Osteocyte (in vitro differentiated cells): ENCODE measurements around the gene FGF22. TPM values are rescaled to one million over a fixed set of nuclear protein-coding genes. Genes with fewer than 3 reads are reported as not detected.
A peak's percentile ranks its signal among the peaks of the same experiment; 100 is the strongest.

ENCODE experiments used
- DNase-seq: peaks from one replicate; pipeline ENCODE4 v3.0.0; 2021; ENCODE audit warnings: mixed read lengths; ENCODE audit not compliant: unreplicated experiment; ENCODE audit errors: extremely low spot score
- H3K27ac Mint-ChIP-seq: one replicate; pipeline ENCODE4 v1.8.0; 2021; ENCODE audit warnings: mild to moderate bottlenecking, mixed read lengths; ENCODE audit not compliant: unreplicated experiment
- H3K27me3 Mint-ChIP-seq: one replicate; pipeline ENCODE4 v1.8.0; 2021; ENCODE audit warnings: mixed read lengths; ENCODE audit not compliant: unreplicated experiment
- H3K36me3 Mint-ChIP-seq: one replicate; pipeline ENCODE4 v1.8.0; 2021; ENCODE audit warnings: mixed read lengths; ENCODE audit not compliant: unreplicated experiment
- H3K4me1 Mint-ChIP-seq: one replicate; pipeline ENCODE4 v1.8.0; 2021; ENCODE audit warnings: mixed read lengths; ENCODE audit not compliant: unreplicated experiment
- H3K4me3 Mint-ChIP-seq: one replicate; pipeline ENCODE4 v1.8.0; 2021; ENCODE audit warnings: mild to moderate bottlenecking, moderate library complexity, mixed read lengths; ENCODE audit not compliant: unreplicated experiment
- H3K9me3 Mint-ChIP-seq: one replicate; pipeline ENCODE4 v1.8.0; 2021; ENCODE audit warnings: mixed read lengths; ENCODE audit not compliant: unreplicated experiment
- total RNA-seq: library from RNA; stranded (reverse); gene quantifications from 2 replicates; pipeline ENCODE4 v1.2.1, GENCODE V29; 2021
- TF ChIP-seq, protein P1 (sequence below): fragments of 200-600 bp; sonication (generic); IDR thresholded peaks from 2 replicates; pipeline ENCODE4 v1.5.0; 2021; ENCODE audit warnings: antibody characterized with exemption, mild to moderate bottlenecking, moderate library complexity

The FGF22 gene
- total RNA-seq, 1 donor from 2014 or later = 0.81 TPM

DNA sequence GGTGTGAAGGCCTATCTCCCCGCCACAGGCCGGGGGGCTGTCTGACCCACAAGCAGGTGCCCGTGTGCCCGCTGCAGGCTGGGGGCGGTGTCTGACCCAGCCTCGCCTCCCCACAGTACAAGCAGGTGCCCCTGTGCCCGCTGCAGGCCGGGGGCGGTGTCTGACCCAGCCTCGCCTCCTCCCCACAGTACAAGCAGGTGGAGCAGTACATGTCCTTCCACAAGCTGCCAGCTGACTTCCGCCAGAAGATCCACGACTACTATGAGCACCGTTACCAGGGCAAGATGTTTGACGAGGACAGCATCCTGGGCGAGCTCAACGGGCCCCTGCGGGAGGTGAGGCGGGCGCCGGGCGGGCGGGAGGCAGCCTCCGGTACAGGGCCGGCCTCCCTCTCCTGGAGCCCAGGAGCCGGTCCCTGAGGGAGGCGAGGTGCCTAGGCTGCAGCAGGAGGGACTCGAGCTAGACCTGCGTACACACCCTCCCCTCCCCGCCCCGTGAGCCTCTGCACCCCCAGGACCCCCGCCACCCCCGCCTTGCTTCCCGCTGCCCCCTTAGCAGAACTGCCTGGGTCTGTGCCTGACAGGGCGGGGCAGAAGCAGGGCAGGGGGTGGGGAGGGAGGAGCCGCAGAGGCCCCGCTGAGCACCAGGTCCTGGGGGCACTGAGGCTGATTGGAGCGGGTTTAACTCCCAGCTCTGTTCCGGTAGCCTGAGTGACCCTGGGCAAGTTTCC lies 29.4 kb upstream of the FGF22 start:
- peak overlapping the region; percentile 88 for H3K27ac Mint-ChIP-seq
- peaks cover 31% of the 10 kb centered on the region for H3K4me1 Mint-ChIP-seq
- no peaks in the 10 kb centered on the region for H3K27me3 Mint-ChIP-seq
- H3K9me3 Mint-ChIP-seq = no peaks in the 10 kb centered on the region
- DNase-seq = no peak
- H3K36me3 Mint-ChIP-seq = peaks cover 12% of the 10 kb centered on the region
- TF ChIP-seq, protein P1, sequence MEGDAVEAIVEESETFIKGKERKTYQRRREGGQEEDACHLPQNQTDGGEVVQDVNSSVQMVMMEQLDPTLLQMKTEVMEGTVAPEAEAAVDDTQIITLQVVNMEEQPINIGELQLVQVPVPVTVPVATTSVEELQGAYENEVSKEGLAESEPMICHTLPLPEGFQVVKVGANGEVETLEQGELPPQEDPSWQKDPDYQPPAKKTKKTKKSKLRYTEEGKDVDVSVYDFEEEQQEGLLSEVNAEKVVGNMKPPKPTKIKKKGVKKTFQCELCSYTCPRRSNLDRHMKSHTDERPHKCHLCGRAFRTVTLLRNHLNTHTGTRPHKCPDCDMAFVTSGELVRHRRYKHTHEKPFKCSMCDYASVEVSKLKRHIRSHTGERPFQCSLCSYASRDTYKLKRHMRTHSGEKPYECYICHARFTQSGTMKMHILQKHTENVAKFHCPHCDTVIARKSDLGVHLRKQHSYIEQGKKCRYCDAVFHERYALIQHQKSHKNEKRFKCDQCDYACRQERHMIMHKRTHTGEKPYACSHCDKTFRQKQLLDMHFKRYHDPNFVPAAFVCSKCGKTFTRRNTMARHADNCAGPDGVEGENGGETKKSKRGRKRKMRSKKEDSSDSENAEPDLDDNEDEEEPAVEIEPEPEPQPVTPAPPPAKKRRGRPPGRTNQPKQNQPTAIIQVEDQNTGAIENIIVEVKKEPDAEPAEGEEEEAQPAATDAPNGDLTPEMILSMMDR = no peak
- no peak overlapping the region for H3K4me3 Mint-ChIP-seq

DNA sequence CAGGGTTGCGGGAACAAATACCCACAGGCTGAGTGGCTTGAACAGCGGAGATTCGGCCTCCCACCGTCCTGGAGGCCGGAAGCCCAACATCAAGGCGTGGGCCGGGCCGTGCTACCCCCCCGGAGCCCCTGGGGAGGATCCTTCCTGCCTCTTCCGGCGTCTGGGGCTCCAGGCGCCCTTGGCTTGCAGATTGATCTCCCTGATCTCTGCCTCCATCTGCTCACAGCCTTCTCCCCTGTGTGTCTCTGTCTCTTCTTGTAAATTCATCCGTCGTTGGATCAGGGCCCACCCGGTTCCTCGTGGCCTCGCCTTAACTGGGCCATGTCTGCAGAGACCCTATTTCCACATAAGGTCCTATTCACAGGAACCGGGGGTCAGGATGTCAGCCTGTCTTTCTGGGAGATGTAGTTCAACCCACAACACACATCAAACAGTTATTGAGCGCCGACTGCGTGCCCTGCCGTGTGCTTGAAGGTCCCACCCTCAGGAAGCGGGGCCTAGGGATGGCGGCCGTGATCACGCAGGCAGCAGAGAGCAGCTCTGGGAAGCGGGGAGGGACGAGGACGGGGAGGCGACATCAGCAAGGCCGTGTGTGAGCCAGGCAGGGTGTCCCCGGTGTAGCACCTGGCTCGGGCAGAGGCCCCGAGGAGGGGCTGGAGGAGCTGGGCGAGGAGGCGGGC lies 28.7 kb upstream of the FGF22 start:
- H3K4me1 Mint-ChIP-seq = peaks cover 31% of the 10 kb centered on the region
- no peaks in the 10 kb centered on the region for H3K9me3 Mint-ChIP-seq
- DNase-seq = peak; percentile 93
- peak overlapping the region; percentile 88 for H3K27ac Mint-ChIP-seq
- no peak overlapping the region for H3K4me3 Mint-ChIP-seq
- peaks cover 15% of the 10 kb centered on the region for H3K36me3 Mint-ChIP-seq
- TF ChIP-seq, protein P1 = no peak
- no peaks in the 10 kb centered on the region for H3K27me3 Mint-ChIP-seq

DNA sequence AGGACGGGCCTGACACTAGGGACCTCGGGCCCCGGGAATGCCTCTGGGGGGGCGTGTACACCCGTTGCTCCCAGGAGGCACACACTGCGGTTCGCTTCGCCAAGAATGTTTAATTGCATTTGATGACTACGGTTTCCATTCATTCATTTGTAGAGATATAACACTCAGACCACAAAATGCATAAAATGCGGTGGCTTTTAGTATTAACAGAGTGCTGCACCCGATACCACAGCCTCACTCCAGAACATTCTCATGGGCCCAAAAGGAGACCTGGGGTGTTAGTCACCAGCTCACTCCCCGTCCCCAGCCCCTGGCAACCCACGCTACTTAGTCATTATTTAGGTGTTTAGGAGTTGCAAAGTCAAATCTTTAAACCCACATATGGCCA lies 28.2 kb upstream of the FGF22 start:
- H3K4me3 Mint-ChIP-seq = no peak overlapping the region
- no peaks in the 10 kb centered on the region for H3K27me3 Mint-ChIP-seq
- TF ChIP-seq, protein P1 = no peak
- no peak for DNase-seq
- H3K27ac Mint-ChIP-seq = peak overlapping the region; percentile 88
- H3K36me3 Mint-ChIP-seq = peaks cover 15% of the 10 kb centered on the region
- H3K4me1 Mint-ChIP-seq = peaks cover 31% of the 10 kb centered on the region
- H3K9me3 Mint-ChIP-seq = no peaks in the 10 kb centered on the region

GRCh38 chr19:612941-613340 lies 26.7 kb upstream of the FGF22 start:
- no peak overlapping the region for H3K27ac Mint-ChIP-seq
- H3K9me3 Mint-ChIP-seq = no peaks in the 10 kb centered on the region
- no peak for DNase-seq
- H3K4me1 Mint-ChIP-seq = peaks cover 29% of the 10 kb centered on the region
- H3K27me3 Mint-ChIP-seq = no peaks in the 10 kb centered on the region
- H3K36me3 Mint-ChIP-seq = peaks cover 15% of the 10 kb centered on the region
- H3K4me3 Mint-ChIP-seq = no peak overlapping the region
- TF ChIP-seq, protein P1 = no peak
